Stomach (tissue), 4 donors: ENCODE results near the gene ILF3.

Experiments
- EP300 ChIP-seq: sonication (generic); formaldehyde crosslinking; IDR thresholded peaks from one replicate; pipeline ENCODE4 v1.6.1; 2017; ENCODE audit warnings: antibody characterized with exemption
- POLR2A ChIP-seq, 4 donors: fragments of 450-650 bp; IDR thresholded peaks; one replicate each; pipeline ENCODE4 v1.6.1; 2016; ENCODE audit warnings: antibody characterized with exemption in 4 of 4, control low read depth in 2 of 4, mild to moderate bottlenecking in 1 of 4, moderate library complexity in 1 of 4

DNA sequence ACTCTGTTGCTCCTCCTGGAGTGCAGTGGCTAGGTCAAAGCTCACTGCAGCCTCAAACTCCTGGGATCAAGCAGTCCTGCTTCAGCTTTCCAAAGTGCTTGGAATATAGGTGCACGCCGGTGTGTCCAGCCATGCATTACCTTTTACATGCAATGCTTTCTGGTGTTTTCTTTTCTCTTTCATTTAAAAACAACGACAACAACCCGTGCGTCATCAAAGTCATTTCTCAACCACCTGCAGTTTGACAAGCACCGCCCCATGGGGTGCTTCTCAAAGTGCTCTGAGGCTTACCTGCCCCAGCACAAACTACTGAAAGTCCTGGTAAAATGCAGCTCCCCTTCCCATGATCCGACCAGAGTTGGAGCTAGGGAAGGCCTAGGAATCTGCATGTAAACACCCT lies 54.1 kb downstream of the ILF3 start:
- TF ChIP-seq POLR2A (IDR thresholded peaks at IDR 0.05): no peak
- no peak for TF ChIP-seq EP300
